Breast epithelium (tissue), 3 donors: ENCODE measurements around the gene CCNG1.

Experiments
- CTCF ChIP-seq, 3 donors: fragments of 450-650 bp; IDR thresholded peaks; one replicate each; pipeline ENCODE4 v1.5.1; 2016 to 2017; ENCODE audit warnings: antibody characterized with exemption in 3 of 3, mild to moderate bottlenecking in 3 of 3, moderate library complexity in 3 of 3
- POLR2A ChIP-seq: fragments of 450-650 bp; IDR thresholded peaks from one replicate; pipeline ENCODE4 v1.6.1; 2016; ENCODE audit warnings: antibody characterized with exemption, mild to moderate bottlenecking, moderate library complexity

- TF ChIP-seq CTCF (IDR thresholded peaks at IDR 0.05) = no peak
- no peak for TF ChIP-seq POLR2A
Observed at GRCh38 chr5:163475411-163475810, 38.0 kb downstream of the CCNG1 start.
